CD1c-positive myeloid dendritic cell (primary cell): ENCODE data around the gene LRRC71.

Source experiments
- DNase-seq: peaks from one replicate; pipeline ENCODE4 v3.0.0-alpha.2; 2016; ENCODE audit errors: extremely low spot score

The LRRC71 gene

DNA sequence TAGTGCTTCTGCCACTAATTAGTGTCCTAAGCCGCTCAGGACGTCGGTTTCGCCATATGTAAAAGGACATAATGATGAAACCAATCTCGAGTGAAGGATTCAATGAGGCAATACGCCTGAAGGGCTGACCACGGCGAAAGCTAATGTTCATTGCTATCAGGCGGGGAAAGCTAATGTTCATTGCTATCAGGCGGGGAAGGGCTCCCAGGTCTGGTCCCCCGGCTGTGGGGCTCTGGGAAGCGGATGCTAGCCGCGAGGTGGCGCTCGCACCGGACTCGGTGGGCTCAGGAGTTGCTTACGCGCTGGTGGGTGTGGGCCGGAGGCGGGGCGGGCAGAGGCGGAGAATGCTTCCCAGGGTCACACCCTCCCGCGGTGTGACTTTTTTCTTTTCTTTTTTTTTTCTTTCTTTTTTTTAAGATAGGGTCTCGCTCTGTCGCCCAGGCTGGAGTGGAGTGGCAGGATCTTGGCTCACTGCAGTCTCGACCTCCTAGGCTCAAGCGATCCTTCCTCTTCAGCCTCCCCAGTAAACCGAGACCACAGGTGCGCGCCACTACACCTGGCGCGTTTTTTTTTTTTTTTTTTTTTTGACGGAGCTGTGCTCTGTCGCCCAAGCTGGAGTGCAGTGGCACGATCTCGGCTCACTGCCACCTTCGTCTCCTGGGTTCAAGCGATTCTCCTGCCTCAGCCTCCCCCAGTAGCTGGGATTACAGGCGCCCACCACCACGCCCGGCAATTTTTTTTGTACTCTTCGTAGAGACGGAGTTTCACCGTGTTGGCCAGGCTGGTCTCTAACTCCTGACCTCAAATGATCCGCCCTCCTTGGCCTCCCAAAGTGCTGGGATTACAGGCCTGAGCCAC is 28.0 kb upstream of the LRRC71 start:
- DNase-seq = peak; percentile 89

DNA sequence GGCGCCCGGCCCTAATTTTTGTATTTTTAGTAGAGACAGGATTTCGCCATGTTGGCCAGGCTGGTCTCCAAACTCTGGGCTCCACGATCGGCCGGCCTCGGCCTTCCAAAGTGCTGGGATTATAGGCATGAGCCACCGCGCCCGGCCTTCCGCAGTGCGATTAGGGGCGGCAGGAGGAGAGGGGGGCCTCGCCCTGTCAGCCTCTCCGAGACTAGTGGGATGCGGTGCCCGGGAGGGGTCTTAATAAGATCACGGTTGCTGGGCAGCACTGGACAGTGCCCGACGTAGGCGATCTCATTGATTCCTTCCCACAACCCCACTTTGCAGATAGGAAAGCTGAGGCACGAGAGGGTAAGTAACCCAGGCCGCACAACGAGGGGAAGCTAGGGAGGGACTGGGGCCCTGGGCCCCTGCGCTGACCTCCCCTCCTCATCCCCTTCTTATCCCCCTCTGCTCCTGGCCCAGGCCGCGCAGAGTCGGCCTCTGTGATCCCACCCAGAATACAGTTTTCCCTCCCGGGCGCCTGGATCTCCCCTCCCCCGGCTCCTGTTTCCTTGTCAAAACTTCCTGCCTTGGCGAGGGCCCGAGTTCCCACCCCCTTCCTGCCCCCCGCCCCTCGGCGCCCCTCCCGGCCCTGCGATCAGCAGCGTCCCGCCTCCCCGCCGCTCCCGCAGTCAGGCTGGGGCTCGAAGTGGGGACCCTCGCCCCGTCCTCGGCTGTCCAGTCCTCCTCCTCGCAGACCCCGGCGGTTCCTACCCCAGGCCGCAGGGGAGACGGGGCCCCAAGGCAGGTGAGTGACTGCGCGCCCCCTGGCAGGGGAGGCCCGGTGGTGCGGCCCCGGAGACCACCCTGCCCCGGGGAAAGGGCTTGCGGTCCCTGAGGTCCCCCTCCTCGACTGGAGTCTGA is 27.1 kb upstream of the LRRC71 start, which contains the start of gene PEAR1:
Gene PEAR1, plus strand, starts transcription at position 671 of the 906 bp plus-strand sequence. CDS start 10,209 bp downstream, outside the sequence.
- no peak for DNase-seq

DNA sequence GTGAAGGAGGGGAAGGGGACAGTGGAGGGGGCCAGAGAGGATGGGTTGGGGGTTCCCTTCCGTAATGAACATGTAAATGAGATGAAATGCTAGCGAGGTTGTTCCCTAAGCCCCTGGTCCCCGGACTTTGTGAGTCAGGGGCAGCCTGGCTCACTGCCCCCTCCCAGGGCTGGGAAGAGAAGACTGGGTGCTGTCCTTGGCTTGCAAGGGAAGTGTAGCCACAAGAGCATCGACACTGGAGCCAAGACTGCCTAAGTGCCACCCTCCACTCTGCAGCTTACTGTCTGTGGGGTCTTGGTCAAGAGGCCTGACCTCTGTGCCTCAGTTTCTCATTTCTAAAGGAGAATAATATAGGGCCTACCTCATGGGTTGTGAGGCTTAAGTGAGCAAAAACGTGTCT is 26.4 kb upstream of the LRRC71 start:
- DNase-seq = no peak

DNA sequence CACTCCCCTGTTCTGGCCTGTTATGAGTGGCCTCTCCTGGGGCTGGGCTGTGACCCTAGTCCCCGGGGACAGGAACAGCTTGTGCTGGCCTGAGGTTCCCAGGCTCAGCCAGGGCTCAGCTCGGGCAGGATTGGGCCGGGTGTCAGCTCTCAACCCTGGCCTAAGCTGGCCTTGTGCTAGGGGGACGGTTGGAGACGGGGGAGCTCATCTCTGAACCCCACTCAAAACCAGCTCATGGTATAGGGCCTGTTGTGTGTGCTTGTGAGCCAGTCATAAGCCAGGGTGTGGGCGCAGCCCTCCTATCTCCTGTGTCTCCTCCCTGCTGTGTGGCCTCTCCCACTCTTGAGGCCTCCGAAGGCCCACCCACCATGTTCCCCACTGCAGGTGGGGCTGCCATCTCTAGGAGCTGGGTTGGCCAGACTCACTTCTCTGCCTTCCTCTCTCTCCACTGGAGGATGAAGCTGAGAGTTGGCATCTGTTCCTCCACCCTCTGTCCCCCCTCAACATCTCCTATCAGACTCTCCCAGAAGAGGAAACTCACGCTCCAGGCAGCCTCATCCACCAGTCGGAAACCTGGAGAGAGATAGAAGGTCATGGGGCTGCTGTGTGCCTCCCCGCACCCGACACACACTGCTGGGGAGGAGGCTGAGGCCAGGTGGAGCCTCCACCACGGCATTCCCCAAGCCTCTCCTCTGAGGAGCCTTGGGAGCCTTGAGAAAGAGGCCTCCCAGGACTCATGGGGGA is 25.5 kb upstream of the LRRC71 start:
- no peak for DNase-seq

DNA sequence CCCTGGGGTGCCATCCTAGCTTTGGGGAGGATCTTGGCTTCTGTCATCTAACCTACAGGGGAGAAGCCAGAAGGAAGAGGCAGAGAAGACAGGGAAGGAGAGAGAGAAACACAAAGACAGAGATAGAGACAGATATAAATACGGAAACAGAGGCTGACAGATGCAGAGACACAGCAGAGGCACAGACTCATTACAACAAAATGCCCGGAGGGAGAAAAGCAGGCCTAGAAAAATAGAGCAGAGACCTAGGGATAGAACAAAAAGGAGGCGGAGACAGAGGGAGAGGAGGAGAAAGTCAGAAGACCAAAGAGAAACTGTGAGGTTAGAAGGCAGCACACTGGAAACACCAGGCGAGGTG is 25.0 kb upstream of the LRRC71 start:
- DNase-seq = no peak

DNA sequence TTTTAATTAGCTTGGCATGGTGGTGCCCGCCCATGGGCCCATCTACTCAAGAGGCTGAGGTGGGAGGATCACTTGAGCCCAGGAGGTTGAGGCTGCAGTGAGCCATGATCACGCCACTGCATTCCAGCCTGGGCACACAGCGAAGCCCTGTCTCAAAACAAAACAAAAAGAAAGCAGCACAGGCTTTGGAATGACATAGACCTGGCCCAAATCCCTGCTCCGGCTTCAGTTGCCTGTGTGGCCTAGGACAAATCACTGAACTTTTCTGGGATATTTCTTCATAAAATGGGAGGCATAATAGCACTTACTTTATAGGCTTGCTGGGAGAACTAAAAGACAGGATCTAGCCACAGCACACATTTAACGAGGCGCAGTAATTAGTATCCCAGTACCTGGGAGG is 24.5 kb upstream of the LRRC71 start:
- no peak for DNase-seq

DNA sequence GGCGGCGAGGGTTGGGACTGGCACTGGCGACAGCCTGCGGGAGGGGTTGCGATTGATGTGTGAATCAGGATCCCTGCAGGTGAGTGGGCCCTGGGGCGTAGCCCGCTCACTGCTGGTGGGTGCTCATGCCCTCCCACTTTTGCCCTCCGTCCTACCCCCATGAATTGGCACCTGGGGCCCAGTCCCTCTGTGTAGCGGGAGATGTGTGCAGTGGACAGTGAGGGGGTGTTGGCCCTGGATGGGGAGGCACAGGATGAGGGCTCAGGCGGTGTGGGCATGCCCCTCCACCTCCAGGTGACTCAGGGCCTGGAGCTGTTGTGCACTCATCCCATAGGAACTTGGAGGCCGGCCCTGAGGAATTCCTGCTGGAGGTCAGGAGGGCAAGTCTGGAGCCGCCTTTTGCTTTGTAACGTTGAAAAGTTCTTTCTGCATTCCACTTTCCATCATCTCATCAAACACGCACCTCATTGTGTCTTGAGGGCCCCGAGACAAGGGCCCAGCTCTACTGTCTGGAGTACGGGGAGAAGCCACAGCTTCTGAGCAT is 23.9 kb upstream of the LRRC71 start:
- DNase-seq = no peak

DNA sequence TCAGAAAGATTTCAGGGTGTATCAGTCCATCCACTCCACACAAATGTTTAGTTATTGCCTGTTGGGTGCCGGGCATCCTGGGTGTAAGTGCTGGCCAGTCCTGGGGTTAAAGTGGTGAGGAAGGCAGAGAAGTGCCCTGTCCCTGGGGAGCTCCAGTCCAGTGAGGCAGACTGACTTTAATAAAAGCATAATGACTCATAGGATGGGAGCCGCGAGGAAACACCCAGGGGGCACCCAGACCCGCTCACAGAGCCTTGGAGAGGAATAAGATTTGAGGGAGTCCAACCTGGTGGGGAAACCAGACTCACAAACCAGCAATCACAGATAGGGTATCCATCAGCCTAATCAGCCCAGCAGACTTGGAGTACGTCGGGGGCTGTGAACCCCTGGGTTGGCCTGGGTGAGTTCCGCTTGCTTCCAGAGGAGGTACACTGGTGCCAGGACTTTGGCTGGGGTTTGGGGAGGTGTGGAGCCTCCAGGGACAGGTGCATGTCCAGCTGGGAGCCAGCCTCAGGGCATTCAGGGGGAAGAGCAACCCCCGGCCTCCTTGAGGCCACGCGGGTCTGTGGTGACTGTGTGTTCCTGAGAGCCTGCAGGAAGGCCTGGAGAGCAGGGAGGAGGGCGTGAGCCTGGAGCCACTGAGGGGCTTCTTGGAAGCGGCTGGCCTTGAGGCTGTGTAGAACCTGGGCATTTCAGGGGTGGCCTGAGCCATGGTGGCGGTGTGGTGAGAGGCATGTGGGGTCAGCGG is 23.2 kb upstream of the LRRC71 start:
- DNase-seq = no peak

DNA sequence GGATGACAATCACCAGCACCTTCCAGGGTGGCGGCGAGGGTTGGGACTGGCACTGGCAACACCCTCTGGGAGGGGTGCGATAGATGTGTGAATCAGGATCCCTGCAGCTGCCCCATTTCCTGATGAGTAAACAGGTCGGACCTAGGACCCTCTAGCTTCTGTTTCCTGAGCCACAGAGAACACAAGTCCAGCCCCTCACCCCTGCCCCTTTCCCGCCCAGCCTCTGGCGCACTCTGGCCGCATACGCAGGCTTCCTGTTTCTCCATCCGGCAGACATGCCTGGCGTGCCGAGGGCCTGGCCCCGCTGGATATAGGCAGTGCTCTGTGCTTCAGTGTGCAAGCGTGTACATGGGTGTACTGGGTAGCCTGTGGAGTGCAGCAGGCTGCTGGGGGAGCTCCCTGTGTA is 22.3 kb upstream of the LRRC71 start:
- peak; percentile 46 for DNase-seq

DNA sequence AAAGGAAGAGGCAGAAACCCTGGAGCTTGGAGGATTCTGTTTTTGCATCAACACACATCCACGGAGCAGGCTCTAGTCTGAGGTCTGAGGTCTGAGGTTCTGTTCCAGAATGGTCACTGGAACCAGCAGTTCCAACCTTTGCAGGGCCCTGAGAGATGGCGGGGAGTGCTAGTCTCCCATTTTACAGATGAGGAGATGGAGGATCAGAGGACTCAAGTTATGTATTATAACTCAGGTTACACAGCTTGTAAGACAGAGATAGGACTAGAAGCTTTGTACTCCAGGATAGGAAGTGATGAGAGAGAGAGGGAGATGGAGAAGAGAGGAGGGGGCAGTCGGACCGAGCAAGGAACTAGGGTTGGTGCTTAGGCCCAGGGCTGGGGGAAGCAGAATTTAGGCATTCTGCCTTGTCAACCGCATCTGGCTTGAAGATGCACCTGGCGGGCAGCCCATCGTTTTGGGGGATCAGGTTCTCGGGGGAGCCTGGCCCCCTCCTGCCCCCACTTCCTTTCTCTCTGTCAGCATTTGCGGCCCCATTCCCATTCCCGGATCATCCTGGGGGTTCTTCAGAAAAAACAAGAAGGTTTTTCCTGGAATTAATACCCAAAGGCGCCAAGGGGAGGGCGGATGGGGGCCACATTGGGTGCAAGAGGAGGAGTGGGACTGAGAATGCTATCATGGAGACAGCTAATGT is 21.3 kb upstream of the LRRC71 start:
- DNase-seq = no peak

DNA sequence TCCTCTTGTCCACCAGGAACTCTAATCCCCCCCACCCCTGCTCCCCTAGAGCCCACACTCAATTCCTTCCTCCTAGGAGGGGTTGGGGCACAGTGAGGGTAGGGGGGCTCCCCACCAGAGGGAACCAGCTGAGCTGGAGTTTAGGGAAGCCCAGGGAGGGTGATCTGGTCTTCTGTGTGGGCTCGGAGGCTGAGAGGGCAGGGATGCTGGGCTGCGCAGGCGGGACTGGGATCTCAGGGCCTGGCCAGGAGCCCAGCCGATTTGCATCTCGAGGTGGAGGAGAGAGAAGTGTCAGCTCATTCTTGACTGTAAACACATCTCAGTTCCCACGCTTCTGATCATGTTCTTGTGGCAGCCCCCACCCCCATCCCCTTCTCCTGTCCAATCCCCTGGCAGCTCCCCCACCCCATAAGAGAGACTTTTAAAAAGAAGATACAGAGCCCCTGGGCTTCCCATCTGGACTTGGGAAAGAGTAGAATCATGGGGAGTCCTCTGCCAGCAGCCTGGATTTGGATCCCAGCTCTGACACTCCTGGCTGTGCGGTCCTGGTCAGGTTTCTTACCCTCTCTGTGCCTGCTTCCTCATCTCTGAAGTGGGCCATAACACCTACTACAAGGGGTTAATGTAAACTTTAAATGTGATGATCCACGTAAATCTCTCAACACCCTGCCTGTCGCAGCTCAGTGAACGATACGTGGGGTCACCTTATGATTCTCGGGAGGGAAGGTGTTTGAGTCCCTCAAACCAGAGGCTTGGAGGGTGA is 20.3 kb upstream of the LRRC71 start:
- DNase-seq = peak; percentile 58

DNA sequence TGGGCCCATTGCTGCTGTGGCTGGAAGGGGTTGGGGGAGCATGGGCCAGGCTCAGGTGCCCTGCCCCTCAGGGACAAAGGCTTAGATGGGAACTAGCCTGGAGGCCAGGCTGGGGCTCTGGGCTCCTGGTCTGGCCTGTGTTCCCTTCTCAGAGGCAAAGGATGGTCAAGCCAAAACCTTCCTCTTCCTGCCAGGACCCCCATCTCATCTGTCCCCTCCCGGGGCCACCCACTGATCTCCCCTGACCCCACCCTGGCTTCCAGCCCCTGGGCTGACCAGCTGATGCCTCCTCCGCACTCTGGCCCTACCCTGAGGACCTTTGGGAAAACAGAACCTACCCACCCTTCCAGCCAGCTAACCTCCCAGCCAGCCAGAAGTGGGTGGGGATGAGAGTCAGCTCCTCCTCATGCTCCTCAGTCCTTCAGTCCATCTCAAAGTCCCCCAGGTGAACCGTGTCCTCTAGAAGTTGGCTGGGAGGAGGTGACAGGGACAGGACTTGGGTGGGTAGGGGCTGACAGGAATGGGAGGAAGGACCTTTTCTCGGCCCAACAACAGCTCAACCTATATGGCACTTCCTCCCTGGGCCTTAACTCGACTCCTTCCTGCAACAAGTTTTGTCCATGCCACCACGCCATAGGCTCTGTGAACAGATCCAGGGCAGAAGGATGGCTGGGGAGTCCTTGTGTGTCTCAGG is 19.4 kb upstream of the LRRC71 start:
- DNase-seq = no peak

DNA sequence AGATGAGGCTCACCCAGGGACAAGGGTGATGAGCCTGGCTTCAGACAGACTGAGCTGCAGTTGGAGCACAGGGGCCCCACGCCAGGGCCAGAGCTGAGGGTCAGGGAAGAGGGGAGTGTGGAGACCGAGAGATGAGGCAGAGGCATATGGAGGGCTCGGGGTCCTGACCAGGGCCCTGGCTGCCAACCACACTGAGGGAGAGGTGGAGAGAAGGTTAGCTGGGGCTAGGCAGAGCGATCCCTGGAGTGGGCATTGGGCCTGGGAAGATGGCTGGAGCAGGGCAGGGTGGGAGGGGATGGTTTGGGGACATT is 18.9 kb upstream of the LRRC71 start:
- no peak for DNase-seq

DNA sequence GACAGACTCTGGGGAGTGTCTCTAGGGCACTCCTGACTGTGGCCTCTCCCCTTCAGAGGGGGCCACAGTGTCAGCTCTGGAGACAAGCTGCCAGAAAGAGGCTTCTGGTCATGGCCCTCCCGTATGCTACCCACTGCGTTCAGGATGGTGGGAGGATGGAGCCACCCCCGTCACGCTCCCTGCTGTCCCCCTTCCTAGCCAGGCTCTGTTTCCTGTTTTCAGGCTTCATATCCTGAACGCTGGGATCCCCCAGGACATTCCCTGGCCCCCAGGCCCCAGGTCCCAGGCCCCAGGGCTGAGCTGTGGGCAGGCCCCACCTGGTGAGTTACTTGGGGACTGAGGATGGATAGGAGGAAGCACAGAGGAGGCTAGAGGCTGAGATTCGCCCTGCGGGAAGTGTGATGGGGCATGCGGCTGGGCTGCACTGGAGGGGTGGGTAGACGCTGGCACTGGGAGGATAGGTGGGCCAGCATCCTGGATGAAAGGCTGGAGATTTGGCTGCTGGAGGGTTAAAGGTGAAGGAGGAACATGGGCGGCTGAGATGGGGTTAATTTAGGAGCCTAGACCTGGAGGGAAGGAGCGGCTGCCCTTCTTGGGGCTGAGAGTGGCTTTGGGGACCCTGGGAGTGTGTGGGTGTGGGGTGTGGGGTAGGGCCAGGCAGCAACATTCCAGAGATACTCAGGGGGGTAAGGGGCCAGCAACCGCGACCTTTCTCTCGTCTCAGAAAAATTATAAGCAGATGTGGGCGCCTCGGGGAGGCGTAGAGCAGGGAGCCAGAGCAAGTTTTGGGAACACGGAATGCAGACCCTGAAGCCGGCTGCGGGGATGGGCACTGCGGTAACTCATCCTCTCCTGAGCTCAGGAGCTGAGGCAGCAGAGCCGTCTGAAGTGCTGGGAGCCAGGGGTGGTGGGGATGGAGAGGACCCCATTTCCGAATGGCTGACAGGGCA is 18.2 kb upstream of the LRRC71 start:
- no peak for DNase-seq

DNA sequence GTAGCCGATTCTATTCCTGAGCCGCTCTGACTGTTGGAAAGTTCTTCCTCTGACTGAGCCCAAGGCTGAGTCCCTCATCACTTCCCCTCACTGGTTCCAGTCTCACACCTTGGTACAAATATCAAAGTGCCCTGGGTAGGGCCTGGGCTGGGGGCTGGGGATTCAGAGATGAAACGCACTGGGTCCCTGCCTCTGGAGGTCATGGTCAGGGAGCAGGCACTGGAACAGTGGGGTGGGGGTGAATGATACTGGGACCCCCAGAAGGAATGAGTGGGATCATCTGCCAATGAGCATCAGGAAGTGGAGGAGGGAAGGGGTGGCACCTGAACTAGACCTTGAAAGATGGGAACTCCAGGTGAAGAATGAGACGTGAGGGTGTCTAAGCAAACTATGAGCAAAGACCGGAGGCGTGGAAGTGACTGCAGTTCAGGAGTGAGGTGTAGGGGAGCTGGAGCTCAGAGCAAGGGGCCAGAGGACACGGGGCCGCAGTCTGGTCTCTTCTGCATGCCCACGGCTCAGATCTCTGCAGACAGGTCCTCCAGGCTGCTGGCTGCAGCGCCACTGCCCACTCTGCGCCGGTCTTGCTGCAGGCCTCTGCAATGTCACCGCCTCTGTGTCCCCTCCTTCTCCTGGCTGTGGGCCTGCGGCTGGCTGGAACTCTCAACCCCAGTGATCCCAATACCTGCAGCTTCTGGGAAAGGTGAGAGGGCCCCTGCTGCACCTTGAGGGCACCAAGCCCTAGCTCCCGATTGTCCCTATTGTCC is 16.9 kb upstream of the LRRC71 start:
- DNase-seq = no peak

DNA sequence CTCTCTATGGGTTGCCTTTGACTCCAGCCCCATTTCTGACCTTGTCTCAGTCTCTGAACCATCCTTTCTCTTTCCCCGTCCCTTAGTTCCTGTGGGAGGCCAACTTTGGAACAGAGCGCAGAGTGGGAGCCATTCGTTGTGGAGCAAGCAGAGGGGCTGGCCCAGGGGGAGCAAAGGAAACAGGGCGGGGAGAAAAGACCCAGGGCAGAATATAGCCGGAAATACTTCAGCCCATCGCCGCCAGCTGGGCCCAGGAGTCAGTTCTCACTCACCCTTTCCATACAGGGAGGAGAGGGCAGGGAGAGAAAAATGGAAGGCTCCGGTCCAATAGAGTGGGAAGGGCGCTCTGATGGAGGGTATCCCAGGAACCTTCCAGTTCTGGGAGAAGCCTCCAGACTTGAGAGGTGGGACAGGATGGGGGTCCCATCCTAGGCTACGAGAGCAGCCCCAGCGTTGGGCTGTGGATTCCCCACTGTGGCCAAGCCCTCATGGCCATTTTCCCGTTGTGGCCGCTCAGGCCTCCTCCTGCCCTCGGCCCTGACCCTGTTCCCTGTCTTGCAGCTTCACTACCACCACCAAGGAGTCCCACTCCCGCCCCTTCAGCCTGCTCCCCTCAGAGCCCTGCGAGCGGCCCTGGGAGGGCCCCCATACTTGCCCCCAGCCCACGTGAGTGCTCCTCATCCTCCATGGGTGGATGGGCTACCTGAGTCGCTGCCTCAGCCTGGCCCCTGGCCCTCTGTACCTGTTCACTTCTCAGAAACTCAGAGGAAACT is 16.1 kb upstream of the LRRC71 start:
- DNase-seq = no peak

DNA sequence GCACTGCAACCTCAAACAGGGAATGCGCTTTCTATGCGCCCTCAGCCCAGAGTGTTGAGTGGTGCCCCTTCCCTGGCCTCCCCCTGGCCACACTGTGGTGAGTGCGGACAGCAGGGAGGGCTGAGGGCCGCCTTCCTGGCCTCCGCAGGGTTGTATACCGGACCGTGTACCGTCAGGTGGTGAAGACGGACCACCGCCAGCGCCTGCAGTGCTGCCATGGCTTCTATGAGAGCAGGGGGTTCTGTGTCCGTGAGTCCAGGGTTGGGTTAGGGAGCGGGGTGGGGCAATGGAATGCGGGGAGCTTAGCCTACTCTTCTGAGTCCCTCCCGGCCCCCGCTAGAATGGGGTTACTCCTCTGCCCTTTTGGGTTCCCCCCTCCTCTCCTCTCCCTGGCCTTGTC is 15.3 kb upstream of the LRRC71 start:
- DNase-seq = no peak
